SK-N-SH (cell line): ENCODE results near the gene SUMO2.

Experiments
- CHD2 ChIP-seq: fragments of 150-350 bp; IDR thresholded peaks from 2 replicates; pipeline ENCODE4 v1.6.1; 2018; ENCODE audit warnings: low read length; ENCODE audit not compliant: partially characterized antibody
- EP300 ChIP-seq, 2 experiments: IDR thresholded peaks; 2 replicates each; pipeline versions ENCODE4 v1.4.0 to v1.6.1; 2012; ENCODE audit warnings: borderline replicate concordance in 1 of 2, low read depth in 1 of 2, low read length in 1 of 2
- EZH2phosphoT487 ChIP-seq: fragments of 200-600 bp; sonication (generic); IDR thresholded peaks from 2 replicates; pipeline ENCODE4 v1.6.1; 2017; ENCODE audit warnings: low read depth, mixed run types, mild to moderate bottlenecking, antibody characterized with exemption, moderate library complexity, borderline replicate concordance
- GATA2 ChIP-seq: sonication (generic); formaldehyde crosslinking; IDR thresholded peaks from 2 replicates; pipeline ENCODE4 v1.5.0; 2020; ENCODE audit warnings: mild to moderate bottlenecking, missing genetic modification reagents
- POLR2AphosphoS5 ChIP-seq: IDR thresholded peaks from 2 replicates; pipeline ENCODE4 v1.6.1; 2012; ENCODE audit warnings: low read depth, low read length
- RAD21 ChIP-seq: IDR thresholded peaks from 2 replicates; pipeline ENCODE4 v1.6.1; 2012; ENCODE audit warnings: mild to moderate bottlenecking, low read length
- SIN3A ChIP-seq: IDR thresholded peaks from 2 replicates; pipeline ENCODE4 v1.6.1; 2012; ENCODE audit warnings: low read depth, mild to moderate bottlenecking, low read length, moderate library complexity, borderline replicate concordance
- TAF1 ChIP-seq: IDR thresholded peaks from 2 replicates; pipeline ENCODE4 v1.6.1; 2012; ENCODE audit warnings: low read depth, mild to moderate bottlenecking, low read length, moderate library complexity, borderline replicate concordance
- TCF12 ChIP-seq: IDR thresholded peaks from 2 replicates; pipeline ENCODE4 v1.4.0; 2012
- TEAD4 ChIP-seq: IDR thresholded peaks from 2 replicates; pipeline ENCODE4 v1.4.0; 2012; ENCODE audit warnings: mild to moderate bottlenecking, borderline replicate concordance; ENCODE audit not compliant: insufficient read depth
- TF ChIP-seq, protein P1 (sequence below): fragments of 200-600 bp; sonication (generic); IDR thresholded peaks from 2 replicates; pipeline ENCODE4 v1.6.1; 2017; ENCODE audit warnings: antibody characterized with exemption, mild to moderate bottlenecking, moderate library complexity
- TF ChIP-seq, protein P2 (sequence below): IDR thresholded peaks from 2 replicates; pipeline ENCODE4 v1.4.0; 2012; ENCODE audit warnings: low read depth, borderline replicate concordance
- TF ChIP-seq, protein P3 (sequence below): IDR thresholded peaks from 2 replicates; pipeline ENCODE4 v1.4.0; 2012; ENCODE audit warnings: low read depth
- TF ChIP-seq, protein P4 (sequence below): IDR thresholded peaks from 2 replicates; pipeline ENCODE4 v1.6.1; 2012; ENCODE audit warnings: mild to moderate bottlenecking, low read depth, low read length, moderate library complexity

DNA sequence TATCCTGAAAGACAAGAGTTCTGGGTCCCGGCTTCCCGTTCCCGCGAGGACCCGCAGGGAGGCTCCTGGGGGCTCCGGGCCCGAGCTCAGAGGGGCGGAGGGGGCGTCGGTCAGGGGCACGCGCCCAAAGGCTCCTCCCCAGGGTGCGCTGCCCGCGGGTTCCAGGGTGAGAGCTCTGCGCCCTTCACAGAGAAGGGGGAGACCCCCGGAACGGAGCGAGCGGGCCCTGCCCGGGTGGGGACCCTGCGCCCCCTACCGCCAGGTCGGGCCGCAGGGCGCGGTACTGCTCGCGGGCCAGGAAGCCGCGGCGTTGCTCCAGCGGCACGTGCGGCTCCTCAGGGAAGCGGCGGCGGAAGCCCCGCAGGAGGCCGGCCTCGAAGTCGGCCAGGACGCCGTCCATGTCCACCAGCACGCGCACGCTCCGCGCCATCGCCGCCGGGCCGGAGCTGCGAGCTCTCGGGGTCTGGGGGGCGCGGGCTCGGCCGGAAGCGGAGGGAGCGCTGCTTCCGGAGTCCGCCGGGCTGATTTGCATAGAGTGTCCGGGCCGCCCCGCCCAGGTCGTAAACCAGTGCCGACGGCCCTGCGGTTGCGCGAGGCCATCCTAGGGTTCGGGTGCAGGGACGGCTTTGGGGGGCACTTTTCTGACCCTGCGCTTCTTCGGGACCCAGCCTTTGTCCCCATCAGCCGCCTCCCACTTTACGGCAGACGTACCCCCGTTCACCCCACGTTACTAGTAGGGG, 51.3 kb downstream of the SUMO2 start, which contains the start of gene NT5C:
- TF ChIP-seq POLR2AphosphoS5 (peak; percentile 92), RAD21 (0 out of 2 replicates have a peak, but pooled peaks have one; percentile 16), CHD2 (peak; percentile 46), TAF1 (peak; percentile 89), EP300 (IDR thresholded peaks at IDR 0.05; ENCODE audit: borderline replicate concordance in 1 of 2, low read depth in 1 of 2, low read length in 1 of 2) (no peak), GATA2 (CRISPR knock-in tag) (0 out of 2 replicates have a peak, but pooled peaks have one; percentile 14), TCF12 (no peak), SIN3A (peak; percentile 75; the same call in 1 of the 2 replicates), TEAD4 (0 out of 2 replicates have a peak, but pooled peaks have one; percentile 40), EZH2phosphoT487 (no peak)
- TF ChIP-seq, protein P1, sequence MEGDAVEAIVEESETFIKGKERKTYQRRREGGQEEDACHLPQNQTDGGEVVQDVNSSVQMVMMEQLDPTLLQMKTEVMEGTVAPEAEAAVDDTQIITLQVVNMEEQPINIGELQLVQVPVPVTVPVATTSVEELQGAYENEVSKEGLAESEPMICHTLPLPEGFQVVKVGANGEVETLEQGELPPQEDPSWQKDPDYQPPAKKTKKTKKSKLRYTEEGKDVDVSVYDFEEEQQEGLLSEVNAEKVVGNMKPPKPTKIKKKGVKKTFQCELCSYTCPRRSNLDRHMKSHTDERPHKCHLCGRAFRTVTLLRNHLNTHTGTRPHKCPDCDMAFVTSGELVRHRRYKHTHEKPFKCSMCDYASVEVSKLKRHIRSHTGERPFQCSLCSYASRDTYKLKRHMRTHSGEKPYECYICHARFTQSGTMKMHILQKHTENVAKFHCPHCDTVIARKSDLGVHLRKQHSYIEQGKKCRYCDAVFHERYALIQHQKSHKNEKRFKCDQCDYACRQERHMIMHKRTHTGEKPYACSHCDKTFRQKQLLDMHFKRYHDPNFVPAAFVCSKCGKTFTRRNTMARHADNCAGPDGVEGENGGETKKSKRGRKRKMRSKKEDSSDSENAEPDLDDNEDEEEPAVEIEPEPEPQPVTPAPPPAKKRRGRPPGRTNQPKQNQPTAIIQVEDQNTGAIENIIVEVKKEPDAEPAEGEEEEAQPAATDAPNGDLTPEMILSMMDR, result peak; percentile 74
- TF ChIP-seq, protein P2, sequence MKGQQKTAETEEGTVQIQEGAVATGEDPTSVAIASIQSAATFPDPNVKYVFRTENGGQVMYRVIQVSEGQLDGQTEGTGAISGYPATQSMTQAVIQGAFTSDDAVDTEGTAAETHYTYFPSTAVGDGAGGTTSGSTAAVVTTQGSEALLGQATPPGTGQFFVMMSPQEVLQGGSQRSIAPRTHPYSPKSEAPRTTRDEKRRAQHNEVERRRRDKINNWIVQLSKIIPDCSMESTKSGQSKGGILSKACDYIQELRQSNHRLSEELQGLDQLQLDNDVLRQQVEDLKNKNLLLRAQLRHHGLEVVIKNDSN, result no peak; the same call in 1 of the 2 replicates
- TF ChIP-seq, protein P3, sequence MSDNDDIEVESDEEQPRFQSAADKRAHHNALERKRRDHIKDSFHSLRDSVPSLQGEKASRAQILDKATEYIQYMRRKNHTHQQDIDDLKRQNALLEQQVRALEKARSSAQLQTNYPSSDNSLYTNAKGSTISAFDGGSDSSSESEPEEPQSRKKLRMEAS, result peak; percentile 92
- TF ChIP-seq, protein P4, sequence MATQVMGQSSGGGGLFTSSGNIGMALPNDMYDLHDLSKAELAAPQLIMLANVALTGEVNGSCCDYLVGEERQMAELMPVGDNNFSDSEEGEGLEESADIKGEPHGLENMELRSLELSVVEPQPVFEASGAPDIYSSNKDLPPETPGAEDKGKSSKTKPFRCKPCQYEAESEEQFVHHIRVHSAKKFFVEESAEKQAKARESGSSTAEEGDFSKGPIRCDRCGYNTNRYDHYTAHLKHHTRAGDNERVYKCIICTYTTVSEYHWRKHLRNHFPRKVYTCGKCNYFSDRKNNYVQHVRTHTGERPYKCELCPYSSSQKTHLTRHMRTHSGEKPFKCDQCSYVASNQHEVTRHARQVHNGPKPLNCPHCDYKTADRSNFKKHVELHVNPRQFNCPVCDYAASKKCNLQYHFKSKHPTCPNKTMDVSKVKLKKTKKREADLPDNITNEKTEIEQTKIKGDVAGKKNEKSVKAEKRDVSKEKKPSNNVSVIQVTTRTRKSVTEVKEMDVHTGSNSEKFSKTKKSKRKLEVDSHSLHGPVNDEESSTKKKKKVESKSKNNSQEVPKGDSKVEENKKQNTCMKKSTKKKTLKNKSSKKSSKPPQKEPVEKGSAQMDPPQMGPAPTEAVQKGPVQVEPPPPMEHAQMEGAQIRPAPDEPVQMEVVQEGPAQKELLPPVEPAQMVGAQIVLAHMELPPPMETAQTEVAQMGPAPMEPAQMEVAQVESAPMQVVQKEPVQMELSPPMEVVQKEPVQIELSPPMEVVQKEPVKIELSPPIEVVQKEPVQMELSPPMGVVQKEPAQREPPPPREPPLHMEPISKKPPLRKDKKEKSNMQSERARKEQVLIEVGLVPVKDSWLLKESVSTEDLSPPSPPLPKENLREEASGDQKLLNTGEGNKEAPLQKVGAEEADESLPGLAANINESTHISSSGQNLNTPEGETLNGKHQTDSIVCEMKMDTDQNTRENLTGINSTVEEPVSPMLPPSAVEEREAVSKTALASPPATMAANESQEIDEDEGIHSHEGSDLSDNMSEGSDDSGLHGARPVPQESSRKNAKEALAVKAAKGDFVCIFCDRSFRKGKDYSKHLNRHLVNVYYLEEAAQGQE, result peak; percentile 32; the same call in 1 of the 2 replicates
